Lower leg skin (tissue), 4 donors: ENCODE measurements around the gene CSTF3. TPM values are rescaled to one million over a fixed set of nuclear protein-coding genes. Genes with fewer than 3 reads are reported as not detected.

Source experiments
- DNase-seq, 2 donors: peaks; one replicate each; pipeline ENCODE4 v3.0.0-alpha.2; 2019; ENCODE audit warnings: low spot score in 2 of 2
- H3K4me3 ChIP-seq: fragments of 200-600 bp; sonication (generic); 2 replicates; pipeline ENCODE4 v1.5.1; 2017; ENCODE audit warnings: mild to moderate bottlenecking, low read depth; ENCODE audit not compliant: poor library complexity, severe bottlenecking
- POLR2A ChIP-seq, 2 donors: fragments of 450-650 bp; IDR thresholded peaks; one replicate each; pipeline ENCODE4 v1.6.1; 2016 to 2017; ENCODE audit warnings: antibody characterized with exemption in 2 of 2, mild to moderate bottlenecking in 1 of 2, moderate library complexity in 1 of 2
- WGBS, 2 donors: methylation state at CpG; one replicate each; pipeline ENCODE4 v1.1.5; 2018; 5-methylcytosine and 5-hydroxymethylcytosine counted together
- intact Hi-C: fragments of 100-400 bp; cut with DNase I; formaldehyde crosslinking; loops from one replicate; pipeline ENCODE4 v1.15.0; 2023; ENCODE audit warnings: low total_unique reads
- total RNA-seq, 4 donors: library from RNA; depleted of rRNA; stranded (reverse); fragments of >200 nt; gene quantifications; one replicate each; pipeline ENCODE4 v1.1.0, GENCODE V29; 2016
- TF ChIP-seq, protein P1 (sequence below), 3 donors: fragments of 450-650 bp; IDR thresholded peaks; one replicate each; pipeline ENCODE4 v1.5.1; 2016; ENCODE audit warnings: antibody characterized with exemption in 3 of 3, mild to moderate bottlenecking in 3 of 3, moderate library complexity in 2 of 3

The CSTF3 gene
- total RNA-seq, 4 donors from 2014 or later = 7.1 to 9.8 (median 8.4) TPM

DNA sequence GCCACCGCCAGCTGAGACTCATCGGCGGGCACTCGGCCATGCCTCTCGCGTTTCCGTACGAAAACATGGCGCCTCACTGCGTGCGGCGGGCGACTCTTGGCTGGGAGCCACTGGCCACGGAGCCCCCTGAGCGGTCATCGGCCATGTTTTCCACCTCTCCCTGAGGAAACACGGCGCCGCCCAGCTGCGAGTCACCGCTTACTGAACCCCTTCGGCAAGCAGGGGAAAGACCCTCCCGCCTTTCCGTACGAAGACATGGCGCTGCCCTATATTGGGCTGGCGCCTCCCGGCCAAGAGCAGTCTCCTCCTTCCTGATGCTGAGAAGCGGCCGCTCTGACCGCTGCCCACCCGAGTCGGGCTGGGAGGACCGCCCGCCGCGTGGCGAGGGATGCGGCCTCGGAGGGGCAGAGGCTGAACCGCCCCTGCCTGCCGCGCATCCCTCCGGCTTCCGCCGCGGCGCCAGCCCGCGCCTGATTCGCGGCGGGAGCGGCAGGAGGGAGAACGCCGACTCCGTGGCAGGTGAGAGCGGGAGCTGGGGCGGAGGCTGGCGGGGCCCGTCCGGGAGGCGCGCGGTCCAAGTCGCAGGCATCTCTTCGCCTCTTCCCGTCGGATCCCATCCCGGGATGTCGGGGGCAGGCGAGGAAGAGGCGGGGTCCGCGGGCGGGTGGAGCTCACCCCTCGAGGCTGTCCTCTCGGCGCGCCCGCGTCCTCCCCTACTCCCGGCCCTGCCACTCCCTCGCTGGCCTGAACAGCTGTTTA is 121.8 kb downstream of the CSTF3 start, which contains the start of gene TCP11L1:
TCP11L1 (plus strand) TSS at position 299 of the 759 bp plus-strand sequence. CDS start 4,202 bp downstream, outside the sequence.
- intact Hi-C loops = no loop called here
- no peak for TF ChIP-seq POLR2A (IDR thresholded peaks at IDR 0.05)
- TF ChIP-seq, protein P1, sequence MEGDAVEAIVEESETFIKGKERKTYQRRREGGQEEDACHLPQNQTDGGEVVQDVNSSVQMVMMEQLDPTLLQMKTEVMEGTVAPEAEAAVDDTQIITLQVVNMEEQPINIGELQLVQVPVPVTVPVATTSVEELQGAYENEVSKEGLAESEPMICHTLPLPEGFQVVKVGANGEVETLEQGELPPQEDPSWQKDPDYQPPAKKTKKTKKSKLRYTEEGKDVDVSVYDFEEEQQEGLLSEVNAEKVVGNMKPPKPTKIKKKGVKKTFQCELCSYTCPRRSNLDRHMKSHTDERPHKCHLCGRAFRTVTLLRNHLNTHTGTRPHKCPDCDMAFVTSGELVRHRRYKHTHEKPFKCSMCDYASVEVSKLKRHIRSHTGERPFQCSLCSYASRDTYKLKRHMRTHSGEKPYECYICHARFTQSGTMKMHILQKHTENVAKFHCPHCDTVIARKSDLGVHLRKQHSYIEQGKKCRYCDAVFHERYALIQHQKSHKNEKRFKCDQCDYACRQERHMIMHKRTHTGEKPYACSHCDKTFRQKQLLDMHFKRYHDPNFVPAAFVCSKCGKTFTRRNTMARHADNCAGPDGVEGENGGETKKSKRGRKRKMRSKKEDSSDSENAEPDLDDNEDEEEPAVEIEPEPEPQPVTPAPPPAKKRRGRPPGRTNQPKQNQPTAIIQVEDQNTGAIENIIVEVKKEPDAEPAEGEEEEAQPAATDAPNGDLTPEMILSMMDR (IDR thresholded peaks at IDR 0.05) = no peak
- peak; percentile 91 to 98 for DNase-seq
- WGBS, 2 donors = 0 to 1% methylated on average over 20 to 37 of the region's 84 CpGs
- peak within 1 kb of the TSS; percentile 79 for H3K4me3 ChIP-seq

GRCh38 chr11:33035011-33035410 is 126.3 kb downstream of the CSTF3 start:
- no peak for DNase-seq
- 89 to 98% methylated on average over 1 of the region's 1 CpG for WGBS, 2 donors
- H3K4me3 ChIP-seq = no peak overlapping the region
- intact Hi-C loops = no loop called here
- TF ChIP-seq POLR2A (IDR thresholded peaks at IDR 0.05) = no peak
- TF ChIP-seq, protein P1 (IDR thresholded peaks at IDR 0.05) = no peak

Other genes starting within 250 kb of the CSTF3 start
- 1 to 10 TPM; 2.7 to 5.3 (median 4.0) TPM for gene DEPDC7, start 145.6 kb downstream of the CSTF3 start, total RNA-seq
- gene TCP11L1, start 121.9 kb downstream of the CSTF3 start, total RNA-seq = 10 to 100 TPM; 19.5 to 53.4 (median 26.8) TPM
- gene HIPK3, start 95.9 kb upstream of the CSTF3 start, total RNA-seq = 100 to 1,000 TPM in 3 of 4 donors, 10 to 100 TPM in 1; 89.1 to 118 (median 107) TPM
- 1 to 10 TPM; 2.0 to 4.2 (median 3.1) TPM for gene KIAA1549L, start 214.6 kb upstream of the CSTF3 start, total RNA-seq